Osteoblast (primary cell): ENCODE data around the gene SLC5A11. TPM values are rescaled to one million over a fixed set of nuclear protein-coding genes. Genes with fewer than 3 reads are reported as not detected.

Experiments
- DNase-seq: peaks from one replicate; pipeline ENCODE4 v3.0.0; 2011; ENCODE audit warnings: low spot score, mixed read lengths; ENCODE audit not compliant: insufficient read length; ENCODE audit errors: missing footprints
- H2AFZ ChIP-seq: 2 replicates; pipeline ENCODE4 v1.6.0; 2011; ENCODE audit warnings: mild to moderate bottlenecking, low read length
- H3K27ac ChIP-seq: 2 replicates; pipeline ENCODE4 v1.5.1; 2011; ENCODE audit warnings: mild to moderate bottlenecking, low read depth, low read length, moderate library complexity
- H3K27me3 ChIP-seq: 2 replicates; pipeline ENCODE4 v1.6.0; 2012; ENCODE audit warnings: mild to moderate bottlenecking, control low read depth, inconsistent platforms, low read length, moderate library complexity; ENCODE audit not compliant: insufficient read depth
- H3K36me3 ChIP-seq: 2 replicates; pipeline ENCODE4 v1.5.1; 2011; ENCODE audit warnings: mild to moderate bottlenecking, low read length, control low read depth, moderate library complexity; ENCODE audit not compliant: insufficient read depth
- H3K4me1 ChIP-seq: 2 replicates; pipeline ENCODE4 v1.5.1; 2011; ENCODE audit warnings: mild to moderate bottlenecking, low read length, control low read depth, moderate library complexity; ENCODE audit not compliant: insufficient read depth
- H3K4me2 ChIP-seq: 2 replicates; pipeline ENCODE4 v1.6.0; 2011; ENCODE audit warnings: mild to moderate bottlenecking, low read length; ENCODE audit not compliant: insufficient read depth
- H3K4me3 ChIP-seq: fragments of 200-600 bp; sonication (generic); 3 replicates; pipeline ENCODE4 v1.5.1; 2012; ENCODE audit warnings: mild to moderate bottlenecking, low read length, inconsistent platforms; ENCODE audit not compliant: insufficient read depth
- H3K79me2 ChIP-seq: 2 replicates; pipeline ENCODE4 v1.6.0; 2012; ENCODE audit warnings: mild to moderate bottlenecking, low read length, control low read depth, inconsistent platforms; ENCODE audit not compliant: insufficient read depth
- H3K9me3 ChIP-seq: 2 replicates; pipeline ENCODE4 v1.5.1; 2011; ENCODE audit warnings: low read depth, low read length, control low read depth
- H4K20me1 ChIP-seq: 2 replicates; pipeline ENCODE4 v1.6.0; 2012; ENCODE audit warnings: mild to moderate bottlenecking, low read length, control low read depth; ENCODE audit not compliant: insufficient read depth
- total RNA-seq: library from RNA; depleted of rRNA; stranded (reverse); fragments of >200 nt; gene quantifications from 2 replicates; pipeline ENCODE4 v1.2.3, GENCODE V29; 2012
- TF ChIP-seq, protein P1 (sequence below): IDR thresholded peaks from 2 replicates; pipeline ENCODE4 v1.5.1; 2011; ENCODE audit warnings: mild to moderate bottlenecking, low read depth, low read length, moderate library complexity; ENCODE audit errors: extremely low read depth

SLC5A11 gene
- 0.29 TPM in 1 of 2 replicates, not detected in the other for total RNA-seq

GRCh38 chr16:24845726-24846547 lies at the start of gene SLC5A11:
Gene SLC5A11 (plus strand): TSS chr16:24845963. CDS start chr16:24858644, 12,681 bp downstream.
- no peaks in the 10 kb centered on the region for H3K79me2 ChIP-seq
- no peak within 1 kb of the TSS for H2AFZ ChIP-seq
- TF ChIP-seq, protein P1, sequence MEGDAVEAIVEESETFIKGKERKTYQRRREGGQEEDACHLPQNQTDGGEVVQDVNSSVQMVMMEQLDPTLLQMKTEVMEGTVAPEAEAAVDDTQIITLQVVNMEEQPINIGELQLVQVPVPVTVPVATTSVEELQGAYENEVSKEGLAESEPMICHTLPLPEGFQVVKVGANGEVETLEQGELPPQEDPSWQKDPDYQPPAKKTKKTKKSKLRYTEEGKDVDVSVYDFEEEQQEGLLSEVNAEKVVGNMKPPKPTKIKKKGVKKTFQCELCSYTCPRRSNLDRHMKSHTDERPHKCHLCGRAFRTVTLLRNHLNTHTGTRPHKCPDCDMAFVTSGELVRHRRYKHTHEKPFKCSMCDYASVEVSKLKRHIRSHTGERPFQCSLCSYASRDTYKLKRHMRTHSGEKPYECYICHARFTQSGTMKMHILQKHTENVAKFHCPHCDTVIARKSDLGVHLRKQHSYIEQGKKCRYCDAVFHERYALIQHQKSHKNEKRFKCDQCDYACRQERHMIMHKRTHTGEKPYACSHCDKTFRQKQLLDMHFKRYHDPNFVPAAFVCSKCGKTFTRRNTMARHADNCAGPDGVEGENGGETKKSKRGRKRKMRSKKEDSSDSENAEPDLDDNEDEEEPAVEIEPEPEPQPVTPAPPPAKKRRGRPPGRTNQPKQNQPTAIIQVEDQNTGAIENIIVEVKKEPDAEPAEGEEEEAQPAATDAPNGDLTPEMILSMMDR = no peak
- peaks cover 7% of the 10 kb centered on the region for H3K4me1 ChIP-seq
- peak; percentile 50 for DNase-seq
- H3K27me3 ChIP-seq = no peaks in the 10 kb centered on the region
- no peaks in the 10 kb centered on the region for H3K9me3 ChIP-seq
- no peak within 1 kb of the TSS for H3K27ac ChIP-seq
- H3K4me3 ChIP-seq = no peak within 1 kb of the TSS
- no peaks in the 10 kb centered on the region for H3K36me3 ChIP-seq
- H3K4me2 ChIP-seq = no peak within 1 kb of the TSS
- H4K20me1 ChIP-seq = no peaks in the 10 kb centered on the region

GRCh38 chr16:24800586-24800985 lies 45.2 kb upstream of the SLC5A11 start:
- Histone ChIP-seq H3K79me2 (no peaks in the 10 kb centered on the region), H3K27ac (no peak overlapping the region), H3K36me3 (peaks cover 90% of the 10 kb centered on the region), H3K4me1 (no peaks in the 10 kb centered on the region), H4K20me1 (peaks cover 4% of the 10 kb centered on the region), H3K4me3 (no peak overlapping the region), H3K9me3 (no peaks in the 10 kb centered on the region), H3K27me3 (no peaks in the 10 kb centered on the region), H2AFZ (no peak overlapping the region), H3K4me2 (no peak overlapping the region)
- TF ChIP-seq, protein P1 = peak; percentile 25
- no peak for DNase-seq

DNA sequence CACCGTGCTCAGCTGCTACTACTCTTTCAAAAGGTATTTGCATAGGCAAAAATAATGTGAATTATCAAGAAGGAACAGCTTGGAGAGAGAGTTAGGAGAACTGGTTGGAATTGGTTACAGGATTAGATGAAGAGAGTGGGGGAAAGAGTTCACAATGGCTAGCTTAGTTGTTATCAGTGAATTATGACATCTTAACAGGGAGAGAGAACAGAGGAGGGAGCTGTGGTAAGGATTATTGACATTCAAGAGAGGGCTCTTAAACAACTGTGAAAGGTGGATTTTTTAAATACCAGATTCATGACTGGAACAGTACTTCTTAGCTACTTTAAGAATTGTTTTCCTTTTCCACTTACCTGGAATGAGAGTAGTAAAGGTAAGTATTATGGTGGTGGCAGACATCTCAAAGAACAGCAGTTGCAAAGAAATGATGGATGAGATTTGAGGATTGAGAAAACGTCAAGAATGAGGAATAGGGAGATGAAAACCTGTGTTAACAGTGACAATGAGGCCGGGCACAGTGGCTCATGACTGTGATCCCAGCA lies 43.9 kb upstream of the SLC5A11 start:
- Histone ChIP-seq H3K79me2 (no peaks in the 10 kb centered on the region), H4K20me1 (peaks cover 4% of the 10 kb centered on the region), H3K27me3 (no peaks in the 10 kb centered on the region), H2AFZ (no peak overlapping the region), H3K4me3 (no peak overlapping the region), H3K27ac (no peak overlapping the region), H3K9me3 (no peaks in the 10 kb centered on the region), H3K4me2 (no peak overlapping the region), H3K4me1 (no peaks in the 10 kb centered on the region), H3K36me3 (peaks cover 94% of the 10 kb centered on the region)
- DNase-seq = no peak
- TF ChIP-seq, protein P1 = no peak

DNA sequence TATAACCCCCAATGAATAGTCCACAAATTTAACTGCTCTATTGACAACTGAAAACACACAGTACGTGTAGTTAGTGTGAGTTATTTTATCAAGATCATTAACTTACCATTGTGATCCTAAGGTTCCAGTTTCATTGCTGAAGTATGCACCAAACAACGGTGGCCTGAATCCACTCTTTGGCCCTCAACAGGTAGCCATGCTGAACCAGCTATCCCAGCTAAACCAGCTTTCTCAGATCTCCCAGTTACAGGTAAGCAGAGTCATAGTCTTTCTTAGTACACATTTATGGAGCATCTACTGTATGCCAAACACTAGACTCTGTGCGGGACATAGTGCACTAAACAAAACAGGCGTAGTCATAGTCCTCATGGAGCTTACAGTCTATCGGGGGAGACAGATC lies 40.3 kb upstream of the SLC5A11 start:
- no peak for DNase-seq
- Histone ChIP-seq H3K79me2 (no peaks in the 10 kb centered on the region), H4K20me1 (peaks cover 4% of the 10 kb centered on the region), H3K4me1 (no peaks in the 10 kb centered on the region), H3K27me3 (no peaks in the 10 kb centered on the region), H3K36me3 (peaks cover 94% of the 10 kb centered on the region), H2AFZ (no peak overlapping the region), H3K27ac (no peak overlapping the region), H3K4me2 (no peak overlapping the region), H3K4me3 (no peak overlapping the region), H3K9me3 (no peaks in the 10 kb centered on the region)
- TF ChIP-seq, protein P1 = no peak
